DND-41 (cell line): Measurements from ENCODE around the gene CASP2.

Experiments
- EZH2 ChIP-seq: IDR thresholded peaks from 3 replicates; pipeline ENCODE4 v1.6.1; 2012; ENCODE audit warnings: borderline replicate concordance, low read depth, mild to moderate bottlenecking, moderate library complexity, low read length, inconsistent platforms; ENCODE audit not compliant: severe bottlenecking
- TF ChIP-seq, protein P1 (sequence below): IDR thresholded peaks from 2 replicates; pipeline ENCODE4 v1.5.1; 2012; ENCODE audit warnings: borderline replicate concordance, low read length, moderate library complexity, mild to moderate bottlenecking; ENCODE audit not compliant: poor library complexity, severe bottlenecking; ENCODE audit errors: extremely low read depth

DNA sequence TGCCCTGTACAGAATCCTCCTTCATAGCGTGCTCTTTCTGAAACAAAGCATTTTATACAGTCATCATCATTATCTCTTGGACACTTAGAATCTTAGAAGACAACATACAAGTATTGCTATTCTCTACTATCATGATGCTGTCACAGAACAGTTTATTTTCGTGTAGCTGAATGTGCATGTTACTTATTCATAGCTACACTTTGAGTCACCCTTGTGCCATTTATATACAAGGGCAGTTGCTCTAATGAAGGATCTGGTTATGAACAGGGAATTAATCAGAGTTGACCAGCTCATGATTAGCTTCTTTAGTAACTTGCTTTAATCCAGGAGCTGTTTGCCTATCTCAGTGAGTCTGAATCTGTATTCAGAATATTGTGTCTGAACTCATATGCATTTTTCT is 11.2 kb downstream of the CASP2 start:
- TF ChIP-seq EZH2 = no peak
- TF ChIP-seq, protein P1, sequence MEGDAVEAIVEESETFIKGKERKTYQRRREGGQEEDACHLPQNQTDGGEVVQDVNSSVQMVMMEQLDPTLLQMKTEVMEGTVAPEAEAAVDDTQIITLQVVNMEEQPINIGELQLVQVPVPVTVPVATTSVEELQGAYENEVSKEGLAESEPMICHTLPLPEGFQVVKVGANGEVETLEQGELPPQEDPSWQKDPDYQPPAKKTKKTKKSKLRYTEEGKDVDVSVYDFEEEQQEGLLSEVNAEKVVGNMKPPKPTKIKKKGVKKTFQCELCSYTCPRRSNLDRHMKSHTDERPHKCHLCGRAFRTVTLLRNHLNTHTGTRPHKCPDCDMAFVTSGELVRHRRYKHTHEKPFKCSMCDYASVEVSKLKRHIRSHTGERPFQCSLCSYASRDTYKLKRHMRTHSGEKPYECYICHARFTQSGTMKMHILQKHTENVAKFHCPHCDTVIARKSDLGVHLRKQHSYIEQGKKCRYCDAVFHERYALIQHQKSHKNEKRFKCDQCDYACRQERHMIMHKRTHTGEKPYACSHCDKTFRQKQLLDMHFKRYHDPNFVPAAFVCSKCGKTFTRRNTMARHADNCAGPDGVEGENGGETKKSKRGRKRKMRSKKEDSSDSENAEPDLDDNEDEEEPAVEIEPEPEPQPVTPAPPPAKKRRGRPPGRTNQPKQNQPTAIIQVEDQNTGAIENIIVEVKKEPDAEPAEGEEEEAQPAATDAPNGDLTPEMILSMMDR = no peak
